HG02981 (cell line): ENCODE measurements around the gene OPRPN.

ENCODE experiments used
- ATAC-seq: cut with Tn5 transposase; IDR thresholded peaks from one replicate; pipeline ENCODE4 v1.9.1; 2021; ENCODE audit warnings: mild to moderate bottlenecking, moderate library complexity; ENCODE audit not compliant: unreplicated experiment

OPRPN gene

GRCh38 chr4:70397580-70397979 is at the start of gene OPRPN:
OPRPN (plus strand) TSS chr4:70397940; CDS start chr4:70399286, 1,346 bp downstream.
- no peak for ATAC-seq

- no peak for ATAC-seq
Observed at GRCh38 chr4:70356185-70356584, 41.6 kb upstream of the OPRPN start.

- no peak for ATAC-seq
Observed at GRCh38 chr4:70359115-70359661, 38.6 kb upstream of the OPRPN start.

- no peak for ATAC-seq
Observed at GRCh38 chr4:70360460-70360859, 37.3 kb upstream of the OPRPN start, which contains the start of gene SMR3A. SMR3A (plus strand) TSS chr4:70360760; CDS start chr4:70362116, 1,356 bp downstream.

GRCh38 chr4:70364002-70364401 is 33.7 kb upstream of the OPRPN start:
- ATAC-seq = no peak

GRCh38 chr4:70365479-70365878 is 32.3 kb upstream of the OPRPN start:
- no peak for ATAC-seq

GRCh38 chr4:70367813-70368212 is 29.9 kb upstream of the OPRPN start:
- no peak for ATAC-seq

GRCh38 chr4:70371987-70372386 is 25.8 kb upstream of the OPRPN start:
- no peak for ATAC-seq

- ATAC-seq = no peak
Observed at GRCh38 chr4:70372760-70373159, 25.0 kb upstream of the OPRPN start.

- ATAC-seq = no peak
Observed at GRCh38 chr4:70380578-70380977, 17.2 kb upstream of the OPRPN start.

- no peak for ATAC-seq
Observed at GRCh38 chr4:70382691-70383181, 15.0 kb upstream of the OPRPN start, which contains the start of gene SMR3B. SMR3B (plus strand) TSS chr4:70383131; CDS start chr4:70384511, 1,380 bp downstream.

GRCh38 chr4:70392057-70392776 is 5.5 kb upstream of the OPRPN start:
- ATAC-seq = peak; percentile 65

- ATAC-seq = peak; percentile 77
Observed at GRCh38 chr4:70399319-70399718, 1.6 kb downstream of the OPRPN start.

GRCh38 chr4:70402762-70403161 is 5.0 kb downstream of the OPRPN start:
- no peak for ATAC-seq

- ATAC-seq = peak; percentile 61
Observed at GRCh38 chr4:70405765-70406164, 8.0 kb downstream of the OPRPN start.

GRCh38 chr4:70425306-70425705 is 27.6 kb downstream of the OPRPN start:
- ATAC-seq = no peak

GRCh38 chr4:70426789-70427188 is 29.0 kb downstream of the OPRPN start:
- ATAC-seq = no peak

- no peak for ATAC-seq
Observed at GRCh38 chr4:70437197-70437596, 39.5 kb downstream of the OPRPN start.

GRCh38 chr4:70442474-70442873 is 44.7 kb downstream of the OPRPN start:
- no peak for ATAC-seq

GRCh38 chr4:70443329-70443728 is 45.6 kb downstream of the OPRPN start:
- no peak for ATAC-seq

GRCh38 chr4:70449220-70449619 is 51.5 kb downstream of the OPRPN start:
- ATAC-seq = no peak

GRCh38 chr4:70452946-70453345 is 55.2 kb downstream of the OPRPN start:
- ATAC-seq = no peak
